CD8-positive, alpha-beta memory T cell (primary cell): Measurements from ENCODE around the gene AOPEP. TPM values are rescaled to one million over a fixed set of nuclear protein-coding genes. Genes with fewer than 3 reads are reported as not detected.

ENCODE experiments used
- CTCF ChIA-PET: fragments of 350-600 bp; sonication (Branson Sonifier 250); formaldehyde crosslinking; loops from one replicate; lab custom pipeline; 2021; ENCODE audit warnings: antibody characterized with exemption; lab: Charles Lee
- POLR2A ChIA-PET: fragments of 350-600 bp; sonication (Branson Sonifier 250); formaldehyde crosslinking; loops from one replicate; lab custom pipeline; 2021; ENCODE audit warnings: antibody characterized with exemption; lab: Charles Lee
- DNase-seq, 5 donors: peaks; one replicate each; pipeline versions ENCODE4 v3.0.0 to v3.0.0-alpha.2; 2020 to 2022; ENCODE audit warnings: mixed read lengths in 1 of 5
- H3K27ac ChIP-seq: one replicate; pipeline ENCODE4 v1.7.0; 2013; ENCODE audit warnings: low read depth, mild to moderate bottlenecking, low read length, moderate library complexity
- H3K27me3 ChIP-seq: 2 replicates; pipeline ENCODE4 v1.7.0; 2013; ENCODE audit warnings: low read length, mild to moderate bottlenecking; ENCODE audit not compliant: insufficient read depth, poor library complexity, severe bottlenecking
- H3K36me3 ChIP-seq: 2 replicates; pipeline ENCODE4 v1.7.0; 2013; ENCODE audit warnings: mild to moderate bottlenecking, low read length, moderate library complexity; ENCODE audit not compliant: insufficient read depth
- H3K4me1 ChIP-seq: 2 replicates; pipeline ENCODE4 v1.7.0; 2013; ENCODE audit warnings: mild to moderate bottlenecking, low read length, moderate library complexity; ENCODE audit not compliant: insufficient read depth
- H3K4me3 ChIP-seq: 2 replicates; pipeline ENCODE4 v1.7.0; 2013; ENCODE audit warnings: mild to moderate bottlenecking, low read length
- H3K9me3 ChIP-seq: 2 replicates; pipeline ENCODE4 v1.7.0; 2013; ENCODE audit warnings: mild to moderate bottlenecking, low read length
- H3K27ac Mint-ChIP-seq, 8 donors: one replicate each; pipeline ENCODE4 v1.8.0; 2020 to 2021; ENCODE audit warnings: mixed read lengths in 8 of 8, mild to moderate bottlenecking in 6 of 8, inconsistent platforms in 3 of 8, moderate library complexity in 3 of 8
- H3K27me3 Mint-ChIP-seq, 2 donors: one replicate each; pipeline ENCODE4 v1.8.0; 2020 to 2021; ENCODE audit warnings: mixed read lengths in 2 of 2, mild to moderate bottlenecking in 1 of 2, moderate library complexity in 1 of 2
- H3K36me3 Mint-ChIP-seq, 3 donors: one replicate each; pipeline ENCODE4 v1.8.0; 2020 to 2021; ENCODE audit warnings: mixed read lengths in 3 of 3, inconsistent platforms in 1 of 3, mild to moderate bottlenecking in 1 of 3
- H3K4me1 Mint-ChIP-seq, 3 donors: one replicate each; pipeline ENCODE4 v1.8.0; 2020 to 2021; ENCODE audit warnings: mixed read lengths in 3 of 3, inconsistent platforms in 1 of 3, mild to moderate bottlenecking in 1 of 3
- H3K4me3 Mint-ChIP-seq, 7 donors: one replicate each; pipeline ENCODE4 v1.8.0; 2020 to 2021; ENCODE audit warnings: mixed read lengths in 7 of 7, mild to moderate bottlenecking in 6 of 7, moderate library complexity in 4 of 7, inconsistent platforms in 2 of 7
- H3K9me3 Mint-ChIP-seq, 5 donors: one replicate each; pipeline ENCODE4 v1.8.0; 2020 to 2022; ENCODE audit warnings: mixed read lengths in 5 of 5, mild to moderate bottlenecking in 3 of 5, moderate library complexity in 2 of 5, inconsistent platforms in 1 of 5
- polyA plus RNA-seq: library from polyadenylated mRNA; unstranded; fragments of 300-500 nt; fragmentation: Illumina TruSeq; gene quantifications from one replicate; pipeline ENCODE4 v1.2.3, GENCODE V29; 2021
- total RNA-seq, 2 experiments: library from RNA; stranded (reverse); gene quantifications; one replicate each; pipeline ENCODE4 v1.2.3, GENCODE V29; 2021

Gene AOPEP
- total and polyA plus RNA-seq, 3 experiments from 2014 or later = 4.2 to 7.1 (median 6.9) TPM

DNA sequence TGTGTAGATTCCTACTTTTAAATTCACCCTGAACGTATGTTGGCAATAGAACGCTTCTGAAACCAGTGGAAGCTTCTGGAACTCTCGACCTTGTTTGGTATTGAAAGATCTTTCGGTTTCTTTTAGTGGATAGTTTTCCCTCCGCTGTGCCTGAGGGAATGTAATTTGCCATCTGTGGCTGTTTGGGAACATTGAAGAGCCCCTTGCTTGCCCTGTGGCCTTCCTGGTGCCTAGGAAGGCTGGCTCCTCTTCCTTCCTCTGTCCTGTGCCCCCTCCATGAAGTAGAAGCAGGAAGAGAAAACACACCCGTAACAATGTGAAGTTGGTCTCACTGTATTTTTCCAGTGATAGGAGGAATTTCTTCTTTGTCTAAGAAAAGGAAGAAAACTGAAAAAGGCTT is 274.3 kb downstream of the AOPEP start:
- H3K27me3 Mint-ChIP-seq = peaks cover 30 to 70% of the 10 kb centered on the region in 2 donors
- CTCF ChIA-PET = no interaction called here
- H3K27me3 ChIP-seq = peaks cover 25% of the 10 kb centered on the region

DNA sequence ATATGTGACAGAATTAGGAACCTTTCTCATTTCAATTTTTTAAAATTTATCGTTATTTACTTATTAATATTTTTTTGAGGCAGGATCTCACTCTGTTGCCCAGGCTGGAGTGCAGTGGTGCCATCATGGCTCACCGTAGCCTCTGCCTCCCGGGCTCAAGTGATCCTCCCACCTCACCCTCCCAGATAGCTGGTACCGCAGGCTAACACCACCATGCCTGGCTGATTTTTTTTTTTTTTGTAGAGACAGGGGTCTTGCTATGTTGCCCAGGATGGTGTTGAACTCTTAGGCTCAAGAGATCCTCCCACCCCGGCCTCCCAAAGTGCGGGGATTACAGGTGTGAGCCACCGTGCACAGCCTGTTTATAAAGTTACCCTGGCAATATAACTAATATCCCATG is 275.2 kb downstream of the AOPEP start:
- H3K27ac Mint-ChIP-seq = no peak overlapping the region
- peaks cover 6 to 16% (median 16%) of the 10 kb centered on the region in 3 donors for H3K4me1 Mint-ChIP-seq
- peaks cover 8% of the 10 kb centered on the region for H3K4me1 ChIP-seq
- peaks cover 30 to 67% of the 10 kb centered on the region in 2 donors for H3K27me3 Mint-ChIP-seq
- peaks cover 0 to 10% (median 8%) of the 10 kb centered on the region in 3 donors for H3K36me3 Mint-ChIP-seq
- H3K36me3 ChIP-seq = no peaks in the 10 kb centered on the region
- ChIA-PET CTCF (no interaction called here), POLR2A (no interaction called here)
- H3K27me3 ChIP-seq = peaks cover 25% of the 10 kb centered on the region
- no peak overlapping the region for H3K27ac ChIP-seq
- no peak for DNase-seq
- H3K4me3 Mint-ChIP-seq = no peak overlapping the region
- no peak overlapping the region for H3K4me3 ChIP-seq
- no peaks in the 10 kb centered on the region for H3K9me3 ChIP-seq
- H3K9me3 Mint-ChIP-seq = no peaks in the 10 kb centered on the region

More for the DNA sequence above, 274.3 kb downstream of the AOPEP start:
- Histone ChIP-seq H3K27ac (no peak overlapping the region), H3K4me3 (no peak overlapping the region), H3K4me1 (peaks cover 8% of the 10 kb centered on the region), H3K36me3 (no peaks in the 10 kb centered on the region), H3K9me3 (no peaks in the 10 kb centered on the region)
- H3K36me3 Mint-ChIP-seq = peaks cover 0 to 9% (median 8%) of the 10 kb centered on the region in 3 donors
- H3K27ac Mint-ChIP-seq = peak overlapping the region in 1 of 8 donors; percentile 9
- H3K9me3 Mint-ChIP-seq = no peaks in the 10 kb centered on the region
- peak overlapping the region in 1 of 7 donors; percentile 21 for H3K4me3 Mint-ChIP-seq
- peaks cover 6 to 16% (median 13%) of the 10 kb centered on the region in 3 donors for H3K4me1 Mint-ChIP-seq
- no peak for DNase-seq
- POLR2A ChIA-PET = no interaction called here

DNA sequence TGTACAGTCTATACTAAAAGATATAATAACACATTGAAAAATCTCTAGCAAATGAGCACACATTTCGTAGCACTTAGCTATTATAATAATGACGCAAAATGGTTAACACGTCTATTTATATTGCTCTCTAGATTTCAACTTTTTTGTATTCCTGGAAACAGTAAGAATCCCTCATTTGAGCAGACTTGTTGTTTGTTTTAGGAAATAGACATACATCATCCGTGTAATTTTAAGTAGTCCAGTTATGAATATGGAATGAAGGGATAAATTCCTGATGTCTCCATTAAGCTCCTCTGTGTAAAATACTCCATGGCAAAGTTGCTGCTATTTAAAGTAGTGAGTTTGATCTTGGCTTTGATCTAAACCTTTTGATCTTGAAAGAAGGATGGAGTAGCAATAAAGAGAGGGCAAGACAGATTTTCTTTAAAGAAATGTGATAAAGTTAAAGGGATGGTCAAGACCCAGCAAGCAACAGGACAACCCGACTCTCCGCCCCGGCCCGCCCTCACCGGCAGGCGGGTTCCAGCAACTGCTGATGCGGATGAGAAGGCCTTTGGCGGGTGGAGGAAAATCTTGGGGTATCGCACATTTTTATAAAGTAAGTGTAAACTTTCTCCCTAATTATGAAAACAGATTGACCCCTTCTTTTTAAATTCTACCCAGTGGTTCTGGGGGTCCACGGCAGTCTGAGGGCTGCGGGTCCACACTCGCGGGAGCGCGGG is 277.4 kb downstream of the AOPEP start:
- Histone ChIP-seq H3K9me3 (no peaks in the 10 kb centered on the region), H3K27me3 (peaks cover 25% of the 10 kb centered on the region), H3K36me3 (no peaks in the 10 kb centered on the region), H3K27ac (no peak overlapping the region), H3K4me3 (peak overlapping the region; percentile 13), H3K4me1 (peaks cover 8% of the 10 kb centered on the region)
- peaks cover 0 to 8% (median 5%) of the 10 kb centered on the region in 3 donors for H3K36me3 Mint-ChIP-seq
- H3K4me3 Mint-ChIP-seq = peak overlapping the region; percentile 63 to 86 (median 80)
- DNase-seq = peak in 1 of 5 donors; percentile 6
- H3K27ac Mint-ChIP-seq = peak overlapping the region in 2 of 8 donors; percentile 9 to 21
- POLR2A ChIA-PET = no interaction called here
- no peaks in the 10 kb centered on the region for H3K9me3 Mint-ChIP-seq
- H3K4me1 Mint-ChIP-seq = peaks cover 6 to 16% (median 16%) of the 10 kb centered on the region in 3 donors
- CTCF ChIA-PET = no interaction called here
- peaks cover 24 to 47% of the 10 kb centered on the region in 2 donors for H3K27me3 Mint-ChIP-seq

DNA sequence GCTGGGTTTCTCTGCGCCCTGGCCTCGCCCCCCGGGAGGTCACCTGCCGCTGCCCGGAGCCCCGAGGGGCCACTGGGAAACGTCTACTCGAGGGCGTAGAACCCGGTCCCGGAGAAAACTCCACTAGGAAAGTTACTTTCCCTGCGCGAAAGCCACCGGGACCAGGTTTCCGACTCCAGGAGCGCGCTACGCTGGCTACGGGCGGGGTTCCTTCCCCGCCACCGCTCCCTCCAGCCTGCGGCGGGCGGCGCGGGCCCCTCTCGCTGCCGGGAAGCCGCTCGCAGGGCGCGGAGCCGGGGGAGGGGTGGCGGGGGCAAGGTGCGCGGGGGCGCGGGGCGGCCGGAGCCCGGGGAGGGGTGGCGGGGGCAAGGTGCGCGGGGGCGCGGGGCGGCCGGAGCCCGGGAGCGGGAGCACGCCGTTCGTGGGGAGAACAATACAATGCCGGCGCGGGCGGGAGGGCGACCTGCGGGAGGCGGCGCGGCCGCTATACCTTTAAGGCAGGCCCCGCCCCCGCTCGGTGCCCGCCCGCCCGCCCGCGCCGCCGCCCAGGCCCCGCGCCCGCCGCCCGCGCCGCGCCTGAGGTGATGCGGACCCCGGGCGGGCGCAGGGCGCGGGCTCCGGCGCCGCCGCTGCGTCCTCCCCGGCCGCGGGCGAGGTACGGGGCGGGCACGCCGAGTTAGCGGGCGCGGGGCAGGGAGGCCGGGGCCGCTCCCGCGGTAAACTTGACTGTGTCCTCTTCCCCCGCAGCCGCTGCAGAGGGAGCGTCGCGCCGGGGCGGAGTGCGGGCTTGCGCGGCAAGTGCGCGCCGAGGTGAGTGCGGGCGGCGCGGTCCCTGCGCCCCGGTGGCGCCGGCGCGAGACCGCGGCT is 278.1 kb downstream of the AOPEP start:
- Mint-ChIP-seq H3K4me1 (peaks cover 6 to 16% (median 16%) of the 10 kb centered on the region in 3 donors), H3K27ac (no peak overlapping the region), H3K4me3 (peak overlapping the region in 6 of 7 donors; percentile 29 to 83 (median 77)), H3K27me3 (peaks cover 24 to 39% of the 10 kb centered on the region in 2 donors), H3K9me3 (no peaks in the 10 kb centered on the region), H3K36me3 (peaks cover 0 to 8% (median 5%) of the 10 kb centered on the region in 3 donors)
- Histone ChIP-seq H3K27me3 (peaks cover 25% of the 10 kb centered on the region), H3K4me3 (peak overlapping the region; percentile 13), H3K36me3 (no peaks in the 10 kb centered on the region), H3K27ac (no peak overlapping the region), H3K4me1 (peaks cover 8% of the 10 kb centered on the region), H3K9me3 (no peaks in the 10 kb centered on the region)
- CTCF ChIA-PET = no interaction called here
- POLR2A ChIA-PET = no interaction called here
- DNase-seq = peak in 1 of 5 donors; percentile 23

DNA sequence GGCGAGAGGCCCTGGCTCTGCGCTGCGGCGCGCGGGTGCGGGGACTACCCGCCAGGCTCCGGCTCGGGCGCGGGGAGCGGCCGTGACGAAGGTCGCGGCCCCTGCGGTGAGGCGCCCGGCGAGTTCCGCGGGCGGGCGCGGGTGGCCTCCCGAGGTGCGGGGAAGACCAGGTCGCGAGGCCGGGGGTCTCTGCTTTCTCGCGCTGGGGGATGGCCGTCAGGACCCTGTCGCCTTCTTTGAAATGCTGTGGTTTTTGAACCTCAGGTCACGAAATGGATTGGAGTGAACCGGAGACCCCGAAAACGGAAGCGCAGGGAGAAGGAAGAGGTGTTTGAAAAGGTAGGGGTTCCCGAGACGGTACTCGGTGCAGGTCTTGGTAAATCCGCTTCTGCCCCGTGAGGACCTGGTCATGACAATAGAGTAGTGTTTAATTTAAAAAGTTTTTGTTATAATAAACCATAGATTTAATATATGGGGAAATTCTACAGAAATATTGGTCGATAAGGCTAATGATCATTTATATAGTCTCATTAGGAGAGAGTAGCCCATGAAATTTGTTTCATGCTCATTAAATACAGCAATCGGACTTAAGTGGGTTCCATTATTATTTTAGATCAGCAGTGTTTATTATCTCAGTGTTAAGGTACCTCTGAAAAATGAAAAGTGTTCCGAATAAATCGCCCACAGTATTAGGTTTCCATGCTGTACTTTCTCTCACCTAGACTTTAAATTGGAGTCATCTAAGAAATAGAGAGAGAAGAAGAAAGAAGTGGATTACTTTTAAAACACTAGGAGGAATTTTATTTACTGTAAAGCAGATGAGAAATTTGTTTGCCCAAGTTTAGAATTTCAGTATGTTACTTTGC is 279.0 kb downstream of the AOPEP start:
- ChIA-PET CTCF (no interaction called here), POLR2A (no interaction called here)
- Mint-ChIP-seq H3K4me1 (peaks cover 6 to 16% (median 16%) of the 10 kb centered on the region in 3 donors), H3K36me3 (peaks cover 0 to 8% (median 5%) of the 10 kb centered on the region in 3 donors), H3K4me3 (peak overlapping the region; percentile 61 to 89 (median 78)), H3K9me3 (no peaks in the 10 kb centered on the region), H3K27me3 (peaks cover 24 to 34% of the 10 kb centered on the region in 2 donors), H3K27ac (peak overlapping the region in 2 of 8 donors; percentile 54 to 64)
- H3K36me3 ChIP-seq = no peaks in the 10 kb centered on the region
- H3K27me3 ChIP-seq = peaks cover 25% of the 10 kb centered on the region
- no peak for DNase-seq
- peaks cover 8% of the 10 kb centered on the region for H3K4me1 ChIP-seq
- no peak overlapping the region for H3K4me3 ChIP-seq
- H3K9me3 ChIP-seq = no peaks in the 10 kb centered on the region
- H3K27ac ChIP-seq = no peak overlapping the region

DNA sequence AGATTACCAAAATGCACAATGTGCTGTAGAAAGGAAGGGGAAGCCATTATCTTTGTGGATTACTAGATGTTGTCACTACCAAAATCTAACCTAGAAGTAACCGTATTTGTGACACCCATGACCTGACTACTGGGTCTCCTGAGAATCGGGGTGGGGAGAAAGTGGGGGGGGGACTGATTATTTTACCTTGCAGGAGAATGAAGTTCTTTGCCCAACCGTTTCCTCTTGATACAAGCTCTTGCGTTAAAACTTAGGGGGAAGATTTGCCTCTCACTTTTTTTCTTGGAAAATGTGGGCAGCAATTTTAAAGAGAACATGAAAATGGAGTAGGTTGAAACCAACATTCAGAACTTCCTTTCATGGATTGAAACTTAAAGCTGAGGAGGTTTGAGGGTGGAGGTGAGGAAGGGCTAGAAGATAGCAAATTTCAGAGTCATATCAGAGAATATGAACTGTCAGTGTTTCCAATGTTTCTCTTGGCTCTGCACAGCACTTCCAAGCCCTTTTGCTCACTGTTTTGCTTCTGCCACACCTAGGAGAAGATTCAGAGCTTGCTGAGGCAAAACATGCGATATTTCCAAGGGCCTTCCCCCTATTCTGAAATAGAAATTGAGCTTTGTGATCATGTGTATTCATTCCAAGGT is 280.8 kb downstream of the AOPEP start:
- no peak for DNase-seq
- Mint-ChIP-seq H3K36me3 (peaks cover 0 to 8% (median 0%) of the 10 kb centered on the region in 3 donors), H3K27me3 (peaks cover 13 to 17% of the 10 kb centered on the region in 2 donors), H3K4me3 (no peak overlapping the region), H3K4me1 (peaks cover 6 to 16% (median 16%) of the 10 kb centered on the region in 3 donors), H3K27ac (no peak overlapping the region), H3K9me3 (no peaks in the 10 kb centered on the region)
- Histone ChIP-seq H3K9me3 (no peaks in the 10 kb centered on the region), H3K27ac (no peak overlapping the region), H3K36me3 (no peaks in the 10 kb centered on the region), H3K27me3 (peaks cover 18% of the 10 kb centered on the region), H3K4me3 (no peak overlapping the region), H3K4me1 (peaks cover 8% of the 10 kb centered on the region)
- ChIA-PET CTCF (interaction anchor here (1.3 kb wide), 1 partner anchor 338 kb away, joined by 3 read pairs; no protein-coding TSS in a partner anchor), POLR2A (no interaction called here)

DNA sequence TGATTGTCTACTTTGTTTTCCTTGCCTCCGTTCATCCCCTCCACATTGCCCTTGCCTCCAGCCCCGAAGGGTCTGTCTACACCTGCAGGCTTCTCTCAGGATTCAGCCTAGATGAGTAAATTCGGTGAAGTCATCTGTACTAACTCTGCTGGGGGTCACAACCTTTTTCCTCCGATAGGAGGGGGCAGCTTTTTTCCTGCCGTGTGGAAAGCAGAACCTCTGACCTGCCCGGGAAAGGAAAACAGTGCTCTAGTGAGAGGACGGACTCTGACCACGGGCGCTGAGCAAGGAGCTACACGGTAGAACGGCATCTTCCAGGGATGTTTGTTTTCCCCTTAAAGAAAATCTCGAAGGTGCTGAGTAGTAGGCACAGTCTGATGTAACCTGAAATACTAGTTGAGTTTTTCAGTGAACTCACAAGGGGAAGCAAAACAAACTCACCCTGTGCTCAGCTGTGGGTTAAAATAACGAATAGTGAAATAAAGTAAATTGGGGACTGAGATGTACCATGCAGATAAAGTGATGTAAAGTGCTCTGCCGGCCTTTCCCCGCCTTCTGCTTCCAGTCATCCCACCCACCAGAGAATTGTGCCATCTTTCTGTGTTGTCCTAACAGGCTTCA is 281.8 kb downstream of the AOPEP start:
- Histone ChIP-seq H3K27ac (no peak overlapping the region), H3K36me3 (no peaks in the 10 kb centered on the region), H3K4me1 (peaks cover 8% of the 10 kb centered on the region), H3K27me3 (peaks cover 9% of the 10 kb centered on the region), H3K9me3 (no peaks in the 10 kb centered on the region), H3K4me3 (no peak overlapping the region)
- DNase-seq = no peak
- Mint-ChIP-seq H3K4me3 (peak overlapping the region in 2 of 7 donors; percentile 14 to 34), H3K36me3 (peaks cover 0 to 5% (median 0%) of the 10 kb centered on the region in 3 donors), H3K27me3 (peaks cover 4 to 8% of the 10 kb centered on the region in 2 donors), H3K4me1 (peaks cover 6 to 16% (median 14%) of the 10 kb centered on the region in 3 donors), H3K27ac (no peak overlapping the region), H3K9me3 (no peaks in the 10 kb centered on the region)
- POLR2A ChIA-PET = no interaction called here
- CTCF ChIA-PET = interaction anchor here (1.3 kb wide), 1 partner anchor 339 kb away, joined by 3 read pairs; no protein-coding TSS in a partner anchor
